GM20431 (cell line): ENCODE measurements around the gene NPDC1.

ENCODE experiments used
- in situ Hi-C: fragments of 300-500 bp; cut with MseI, MboI; formaldehyde crosslinking; loops from one replicate; pipeline ENCODE4 v1.15.0; 2020; ENCODE audit warnings: low sequenced_read_pairs; ENCODE audit not compliant: unreplicated experiment

NPDC1 gene

DNA sequence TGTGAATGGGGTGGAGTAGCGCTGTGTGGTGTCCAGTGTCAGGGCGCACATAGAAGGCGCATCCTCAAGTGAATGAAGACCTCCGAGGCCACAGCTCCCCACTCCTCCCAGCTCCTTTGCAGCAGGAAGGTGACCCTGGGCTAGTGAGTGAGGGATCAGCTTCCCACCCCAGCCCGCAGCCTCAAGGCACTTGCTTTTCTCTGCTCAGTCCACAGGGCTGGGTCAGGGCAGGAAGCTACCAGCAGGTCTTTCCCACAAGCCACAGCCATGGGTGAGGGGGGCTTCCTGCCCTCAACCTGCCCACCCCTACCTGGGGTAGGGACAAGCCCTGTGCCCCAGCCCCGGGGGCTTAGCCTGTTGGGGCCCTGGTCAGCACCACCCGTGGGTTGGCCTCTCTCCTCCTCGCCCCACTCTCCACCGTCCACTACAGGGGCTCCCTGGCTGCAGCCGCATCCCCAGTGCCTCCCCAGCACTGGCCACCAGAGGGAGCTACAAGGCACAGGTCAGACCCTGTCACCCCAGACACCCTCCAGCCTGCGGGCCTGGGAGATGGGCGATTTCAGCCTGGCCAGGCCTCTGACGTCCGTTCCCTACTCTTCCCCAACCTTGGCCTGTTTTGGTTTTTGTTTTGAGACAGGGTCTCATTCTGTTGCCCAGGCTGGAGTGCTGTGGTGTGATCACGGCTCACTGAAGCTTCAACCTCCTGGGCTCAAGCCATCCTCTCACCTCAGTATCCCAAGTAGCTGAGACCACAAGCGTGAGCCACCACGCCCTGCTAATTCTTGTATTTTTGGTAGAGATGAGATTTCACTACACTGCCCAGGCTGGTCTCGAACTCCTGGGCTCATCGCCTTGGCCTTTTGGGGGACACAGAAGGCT, 16.7 kb downstream of the NPDC1 start:
- in situ Hi-C loops = no loop called here

DNA sequence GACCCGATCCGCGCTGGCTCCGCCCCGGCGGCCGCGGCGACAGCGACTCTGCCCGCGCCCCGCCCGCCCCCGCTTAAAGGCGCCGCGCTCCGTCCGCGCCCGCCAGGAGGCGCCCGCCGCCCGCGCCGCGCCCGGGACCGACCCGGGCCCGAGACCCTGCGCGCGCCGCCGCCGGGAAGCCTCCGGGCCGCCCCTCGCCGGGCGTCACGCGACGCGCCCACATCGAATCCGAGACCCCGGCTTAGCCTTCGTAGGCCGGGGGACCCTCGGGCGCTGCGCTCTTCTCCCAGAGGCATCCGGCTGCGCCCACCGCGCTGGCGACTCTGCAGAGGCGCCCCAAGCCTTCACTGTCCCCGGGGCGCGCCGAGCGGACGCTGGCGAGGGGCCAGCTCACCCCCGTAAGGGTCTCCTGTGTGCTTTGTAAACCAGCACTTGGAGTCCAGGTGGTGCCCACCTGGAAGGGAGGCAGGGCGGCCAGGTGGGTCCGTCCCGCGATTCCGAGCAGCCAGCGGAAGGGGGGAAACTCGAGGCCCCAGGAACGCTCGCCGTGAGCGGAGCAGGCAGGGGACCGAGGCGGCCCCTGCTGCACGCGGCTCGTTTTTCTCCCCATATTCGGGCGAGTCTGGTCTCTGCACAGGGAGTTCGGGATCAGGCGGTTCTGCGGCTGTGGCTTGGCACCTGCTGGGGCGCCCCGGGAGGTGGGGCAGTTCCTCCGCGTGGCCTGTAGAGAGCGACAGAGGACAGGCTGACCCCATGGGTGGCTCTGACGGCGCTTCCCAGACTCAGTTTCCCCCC, 17.5 kb downstream of the NPDC1 start:
- in situ Hi-C loops = no loop called here

- in situ Hi-C loops = no loop called here
These were observed 18.4 kb downstream of the NPDC1 start, which contains the start of gene ABCA2 for GRCh38 chr9:137027369-137028262. Gene ABCA2, minus strand, starts transcription at chr9:137028237. Its CDS starts 97 bp downstream, at chr9:137028140.

- in situ Hi-C loops = no loop called here
These were observed 19.1 kb downstream of the NPDC1 start for GRCh38 chr9:137026828-137027227.

DNA sequence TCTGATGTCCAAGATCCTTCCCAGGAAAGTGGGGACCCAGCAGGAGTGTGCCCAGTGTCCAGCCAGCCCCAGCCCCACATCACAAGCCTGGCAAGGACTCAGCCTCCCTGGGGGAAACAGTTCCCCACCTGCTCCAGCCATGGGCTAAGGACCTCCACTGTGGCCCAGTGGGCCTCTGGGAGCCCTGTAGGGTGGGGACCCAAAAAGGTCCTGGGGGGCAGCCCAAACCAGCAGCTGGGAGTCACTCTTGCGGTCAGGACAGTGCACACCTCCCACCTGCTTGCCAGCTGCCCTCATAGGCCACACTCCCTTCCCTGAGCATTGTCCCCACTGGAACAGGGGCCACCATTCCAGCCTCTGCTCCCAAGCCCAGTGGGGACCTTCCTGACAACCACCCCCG, 19.6 kb downstream of the NPDC1 start:
- in situ Hi-C loops = no loop called here

DNA sequence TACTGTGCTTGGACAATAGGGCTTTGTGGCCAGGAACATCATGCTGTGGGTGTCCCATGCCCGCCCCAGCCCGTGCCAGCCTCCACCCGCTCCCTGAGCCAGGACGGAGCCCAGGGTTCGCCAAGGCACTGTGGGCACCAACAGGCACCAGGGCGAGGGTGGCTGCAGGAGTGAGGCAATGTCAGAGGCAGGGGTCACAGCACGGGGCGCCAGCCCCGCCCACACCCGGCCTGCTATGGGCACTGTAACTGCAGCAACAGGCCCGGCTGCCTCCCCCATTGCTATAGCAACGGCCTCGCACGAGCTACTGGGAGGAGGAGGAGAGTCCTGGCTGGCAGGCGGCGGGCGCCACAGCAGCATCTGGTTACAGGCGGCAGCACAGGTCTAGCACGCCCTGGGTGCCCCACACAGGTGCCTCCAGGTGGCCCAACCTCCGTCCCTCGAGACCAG, 20.4 kb downstream of the NPDC1 start:
- in situ Hi-C loops = no loop called here

- in situ Hi-C loops = no loop called here
These were observed 22.4 kb downstream of the NPDC1 start for GRCh38 chr9:137023583-137023991.

DNA sequence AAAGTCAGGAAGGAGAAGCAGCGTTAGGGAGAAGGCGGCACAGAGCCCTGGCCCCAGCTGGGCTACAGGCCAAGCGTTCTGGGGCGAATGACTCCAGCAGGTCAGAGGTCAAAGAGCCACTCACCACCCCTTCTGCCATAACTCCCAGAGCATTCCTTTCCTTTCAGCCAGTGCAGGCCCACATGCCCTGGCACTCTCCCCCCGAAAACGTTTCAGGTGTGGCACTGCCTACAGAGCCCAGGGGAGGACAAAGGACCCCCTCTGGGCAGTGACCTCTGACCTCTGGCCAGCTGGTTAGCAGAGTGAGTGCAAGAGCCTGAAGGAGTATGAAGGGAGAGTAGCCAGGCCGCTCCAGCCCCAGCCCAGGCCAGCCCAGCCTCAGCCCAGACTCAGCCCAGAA, 22.8 kb downstream of the NPDC1 start:
- in situ Hi-C loops = no loop called here

DNA sequence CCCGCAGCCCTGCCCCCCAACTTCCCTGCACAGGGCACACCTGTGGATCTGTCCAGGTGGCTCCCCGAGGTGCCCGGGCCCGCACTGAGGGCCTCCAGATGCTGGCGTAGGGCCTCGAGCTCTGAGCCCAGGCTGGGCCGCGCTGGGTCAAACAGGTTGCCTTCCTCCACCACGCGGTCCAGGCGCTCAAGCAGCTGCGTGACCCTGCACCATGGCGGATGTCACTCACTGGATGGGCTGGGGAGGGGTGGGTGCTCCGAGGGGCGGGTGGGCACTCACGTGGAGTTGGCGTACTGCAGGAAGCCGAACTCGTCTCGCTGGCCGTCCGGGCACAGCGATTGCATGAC, 23.3 kb downstream of the NPDC1 start:
- in situ Hi-C loops = no loop called here

- in situ Hi-C loops = no loop called here
These were observed 23.9 kb downstream of the NPDC1 start for GRCh38 chr9:137021979-137022661.

DNA sequence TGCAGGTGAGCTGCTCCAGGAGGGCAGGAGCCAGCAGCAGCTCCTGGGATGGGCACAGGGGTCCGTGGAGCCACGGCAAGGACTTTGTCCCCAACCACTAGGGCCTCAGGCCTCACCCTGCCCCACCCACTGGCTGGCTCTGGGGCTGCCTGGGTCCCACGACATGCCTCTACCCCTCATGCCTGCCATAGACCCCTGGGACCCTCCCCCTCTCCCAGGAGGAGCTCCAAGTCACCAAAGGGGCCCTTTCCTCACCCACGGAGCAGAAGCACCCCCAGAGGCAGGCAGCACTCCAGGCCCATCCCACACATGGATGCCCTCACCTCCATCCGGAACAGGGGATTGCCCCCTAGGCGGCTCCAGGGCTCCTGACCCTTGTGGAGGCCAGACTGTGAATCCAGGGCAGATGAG, 24.4 kb downstream of the NPDC1 start:
- in situ Hi-C loops = no loop called here

- in situ Hi-C loops = no loop called here
These were observed 25.0 kb downstream of the NPDC1 start for GRCh38 chr9:137020771-137021567.

- in situ Hi-C loops = no loop called here
These were observed 25.9 kb downstream of the NPDC1 start for GRCh38 chr9:137019891-137020683.

DNA sequence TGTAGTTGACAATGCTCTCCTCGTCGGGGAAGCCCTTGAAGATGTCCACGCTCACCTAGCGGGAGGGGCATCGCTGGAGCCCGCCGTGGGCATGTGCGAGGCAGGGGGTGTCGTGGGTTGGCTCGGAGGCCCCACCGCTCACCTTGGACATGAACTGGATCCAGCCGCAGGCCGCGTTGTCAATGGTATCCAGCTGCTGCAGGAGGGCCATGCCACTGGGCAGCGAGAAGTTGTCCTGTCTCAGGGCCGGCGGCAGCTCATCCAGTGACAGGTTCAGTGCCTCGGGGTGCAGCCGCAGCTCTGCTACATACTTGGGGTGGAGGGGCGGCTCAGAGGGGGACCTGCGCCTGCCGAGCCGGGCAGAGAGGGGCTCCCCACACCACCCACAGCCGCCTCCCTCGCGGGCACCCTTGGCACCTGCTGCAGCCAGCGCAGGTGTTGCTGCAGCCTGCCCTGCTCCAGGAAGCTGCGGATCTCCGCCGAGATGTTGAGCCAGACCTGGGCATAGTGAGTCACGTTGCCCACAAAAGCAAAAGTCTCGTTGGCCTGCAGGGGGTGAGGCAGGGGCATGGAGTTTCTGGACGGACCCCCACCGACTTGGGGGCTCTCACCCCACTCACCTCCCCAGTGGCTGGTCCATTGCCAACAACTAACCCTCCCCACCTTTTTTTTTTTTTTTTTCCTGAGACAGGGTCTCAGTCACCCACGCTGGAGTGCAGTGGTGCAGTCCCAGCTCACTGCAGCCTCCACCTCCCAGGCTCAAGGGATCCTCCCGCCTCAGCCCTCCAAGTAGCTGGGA, 27.0 kb downstream of the NPDC1 start:
- in situ Hi-C loops = no loop called here

GRCh38 chr9:137017791-137018497, 28.0 kb downstream of the NPDC1 start:
- in situ Hi-C loops = no loop called here

DNA sequence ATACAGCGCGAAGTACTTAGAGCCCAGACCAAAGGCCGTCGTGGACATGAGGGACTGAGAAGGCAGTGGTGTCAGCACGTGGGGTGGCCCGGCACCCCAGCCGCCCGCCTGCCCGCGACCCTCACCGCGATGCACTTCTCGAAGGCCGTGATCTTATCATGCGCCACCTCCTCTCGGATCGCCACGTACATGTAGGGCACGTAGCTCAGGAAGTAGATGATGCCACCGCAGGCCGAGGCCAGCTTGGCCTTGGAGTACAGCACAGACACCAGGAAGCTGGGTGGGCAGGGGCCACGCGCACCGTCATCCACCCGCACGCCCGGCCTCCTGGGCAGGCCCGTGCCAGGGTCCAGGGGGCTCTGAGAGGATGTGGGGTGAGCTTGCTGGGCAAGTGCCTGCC, 28.9 kb downstream of the NPDC1 start:
- in situ Hi-C loops = no loop called here

GRCh38 chr9:137016436-137016835, 29.5 kb downstream of the NPDC1 start:
- in situ Hi-C loops = no loop called here
